Right ventricle myocardium inferior (tissue), 1 donor: ENCODE results near the gene DDX17. TPM values are rescaled to one million over a fixed set of nuclear protein-coding genes. Genes with fewer than 3 reads are reported as not detected.
"Not testable (repeated sequence)": the region's sequence is repeated elsewhere in the genome, so short reads cannot be mapped to it uniquely, and the experiment has no call there.

Experiments
- ATAC-seq: fragments of 200-7000 bp; cut with Tn5 transposase; one replicate; pipeline ENCODE4 v1.9.1; 2020; ENCODE audit warnings: mild to moderate bottlenecking, moderate library complexity
- DNase-seq: peaks from one replicate; pipeline ENCODE4 v3.0.0; 2021; ENCODE audit errors: missing footprints
- intact Hi-C: fragments of 100-400 bp; cut with DNase I; formaldehyde crosslinking; loops from one replicate; pipeline ENCODE4 v1.11.0; 2022
- total RNA-seq: library from RNA; stranded (reverse); fragmentation: NEBNext Ultra II Directional; extraction: Animal tissue kit (Norgen Biotek cat#: 25700); gene quantifications from one replicate; pipeline ENCODE4 v1.2.1, GENCODE V29; 2021
- donor health status: DM: no; HTN: yes; CAD: no; lungs with severe emphysema.

DDX17 gene
- total RNA-seq, 1 donor from 2014 or later: 195 TPM

DNA sequence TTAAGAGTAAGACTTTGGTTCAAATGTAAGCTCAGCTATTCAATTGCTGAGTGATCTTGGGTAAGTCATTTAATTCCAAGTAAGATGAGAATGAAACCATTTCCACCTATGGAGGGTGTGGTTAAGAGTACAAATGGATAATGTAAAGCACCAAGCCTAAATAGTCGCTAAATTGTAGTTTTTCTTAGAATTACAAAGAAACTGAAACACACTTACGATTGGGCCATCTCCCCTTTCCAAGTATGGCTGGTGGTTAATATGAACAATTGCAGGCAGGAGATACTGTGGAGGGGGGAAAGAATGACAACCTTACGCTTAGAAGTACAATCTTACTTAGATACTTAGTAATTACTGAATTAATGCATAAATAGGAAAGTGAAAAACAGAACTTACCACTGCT lies 8.2 kb downstream of the DDX17 start:
- ATAC-seq (no peak), DNase-seq (no peak)
- intact Hi-C loops: no loop called here

DNA sequence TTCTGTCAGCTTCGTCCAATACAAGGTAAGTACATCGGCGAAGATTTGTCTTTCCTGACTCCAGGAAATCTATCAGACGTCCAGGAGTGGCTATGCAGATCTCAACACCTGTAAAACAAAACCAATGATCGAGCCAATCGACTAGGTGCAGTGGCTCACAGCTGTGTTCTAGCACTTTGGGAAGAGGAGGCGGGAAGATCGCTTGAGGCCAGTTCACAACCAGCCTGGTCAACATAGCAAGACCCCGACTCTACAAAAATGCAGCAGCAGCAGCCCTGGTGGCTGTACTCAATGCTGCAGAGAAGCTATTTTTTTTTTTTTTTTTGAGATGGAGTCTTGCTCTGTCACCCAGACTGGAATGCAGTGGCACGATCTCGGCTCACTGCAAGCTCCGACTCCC lies 11.2 kb downstream of the DDX17 start:
- intact Hi-C loops: no loop called here
- no peak for DNase-seq
- ATAC-seq: no peak

DNA sequence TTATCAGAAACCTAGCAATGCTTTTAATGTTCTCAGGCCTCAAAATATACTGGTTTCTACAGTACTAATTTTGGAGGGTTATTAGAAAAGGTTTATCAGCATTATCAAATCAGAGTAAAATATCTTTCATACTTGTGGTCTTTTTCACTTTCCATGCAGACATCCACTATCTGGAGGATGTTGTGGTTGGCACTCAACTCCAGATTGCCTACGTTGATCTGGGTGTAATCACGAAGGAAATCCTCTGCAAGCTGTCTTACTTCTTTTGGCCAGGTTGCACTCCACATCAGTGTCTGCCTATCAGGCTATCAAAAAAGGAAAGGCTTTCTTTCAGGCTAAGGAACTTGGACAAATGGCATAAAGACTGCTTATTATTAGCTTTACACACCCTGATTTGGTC lies 11.6 kb downstream of the DDX17 start:
- intact Hi-C loops: no loop called here
- ATAC-seq (no peak), DNase-seq (no peak)

DNA sequence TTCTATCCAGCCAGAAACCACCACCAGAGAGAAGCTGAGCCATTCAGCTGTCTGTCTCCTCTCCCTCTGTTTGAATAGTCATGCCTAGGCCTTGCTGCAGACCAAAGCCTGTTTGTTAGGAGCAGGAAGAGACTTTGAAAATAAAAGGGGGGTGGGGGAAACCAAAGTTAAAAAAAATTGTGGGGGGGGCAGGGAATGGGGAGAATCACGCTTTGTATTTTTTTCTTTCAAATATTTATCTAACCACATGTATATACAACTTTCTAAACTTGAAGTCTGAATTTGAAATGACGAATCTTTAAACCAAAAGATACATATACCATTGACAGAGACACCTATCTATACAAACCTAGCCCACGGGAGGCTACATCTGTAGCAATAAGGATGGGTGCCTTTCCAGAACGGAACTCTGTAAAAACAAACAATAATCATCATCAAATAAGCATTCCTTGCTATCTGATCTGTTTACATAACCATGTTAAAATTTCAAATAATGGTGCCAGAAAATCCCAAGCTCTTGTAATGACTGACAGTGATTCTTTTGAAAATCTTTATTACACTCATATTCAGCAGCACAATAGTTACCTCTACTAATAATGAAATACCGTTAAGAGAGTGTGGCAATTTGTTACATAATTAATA lies 14.3 kb downstream of the DDX17 start:
- ATAC-seq: no peak
- intact Hi-C loops: no loop called here
- DNase-seq: no peak

DNA sequence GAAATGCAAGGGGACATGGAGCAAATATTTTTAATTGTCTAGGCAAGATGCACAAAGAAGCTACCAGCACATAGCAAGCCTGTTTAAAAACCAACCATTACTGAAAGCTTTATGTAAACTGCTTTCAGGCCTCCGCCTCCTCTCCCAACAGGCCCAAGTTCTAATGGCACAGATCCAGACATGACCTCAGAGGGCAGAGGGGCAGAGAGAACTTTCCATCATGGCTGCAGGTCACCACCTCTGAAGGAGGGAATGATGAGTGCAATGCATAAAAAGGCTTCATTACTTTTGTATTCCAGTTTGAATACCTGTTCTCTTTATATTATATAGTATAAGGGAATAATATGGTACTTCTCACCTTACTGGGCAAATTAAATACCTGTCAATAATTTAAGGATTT lies 15.2 kb downstream of the DDX17 start:
- intact Hi-C loops: no loop called here
- peak; percentile 83 for ATAC-seq
- DNase-seq: no peak

DNA sequence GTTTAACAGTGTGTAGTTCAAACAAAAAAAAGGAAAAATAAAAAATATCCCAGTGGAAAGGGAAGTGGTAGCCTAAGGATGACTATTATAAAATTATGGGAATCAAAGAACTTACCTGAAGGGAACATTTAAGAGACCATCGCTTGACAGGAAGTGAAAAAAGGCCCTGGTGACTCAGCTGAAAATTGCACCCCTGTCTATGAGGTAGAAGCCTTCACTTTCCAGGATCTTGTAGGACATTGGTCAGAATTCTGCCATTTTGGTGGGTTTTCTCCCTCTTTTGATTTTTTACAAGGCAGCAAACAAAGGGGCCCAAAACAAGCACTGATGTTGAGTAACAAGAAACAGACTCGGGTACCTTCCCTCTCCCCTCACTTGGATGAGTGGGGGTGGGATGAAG lies 15.6 kb downstream of the DDX17 start:
- intact Hi-C loops: no loop called here
- no peak for ATAC-seq
- DNase-seq: no peak

DNA sequence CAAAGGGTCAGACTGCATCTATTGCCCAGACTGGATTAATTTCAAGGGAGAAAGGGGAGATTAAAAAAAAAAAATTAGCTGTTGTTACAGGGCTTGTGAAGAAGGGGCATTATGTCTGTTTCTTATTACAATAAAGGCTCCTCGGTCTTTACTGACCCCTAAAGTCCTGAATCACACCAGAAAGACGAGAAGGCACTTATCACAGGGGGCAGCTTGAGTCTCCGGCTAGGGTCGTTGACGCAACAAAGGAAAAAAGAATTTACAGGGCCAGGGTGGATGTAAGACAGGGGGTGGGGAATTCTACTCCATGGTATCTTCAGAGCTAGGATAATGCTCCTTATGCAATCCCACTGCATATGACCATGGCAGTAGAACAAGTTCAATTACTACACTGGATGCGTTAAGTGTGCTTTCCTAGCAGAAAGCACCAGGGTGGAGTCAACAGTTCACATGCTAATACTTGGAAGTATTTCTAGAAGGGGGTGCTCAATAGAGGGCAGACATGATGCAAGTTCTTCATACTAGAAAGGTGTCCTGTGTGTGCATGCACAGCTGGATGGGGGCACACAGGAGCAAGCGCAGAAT lies 16.5 kb downstream of the DDX17 start:
- DNase-seq (no peak), ATAC-seq (no peak)

DNA sequence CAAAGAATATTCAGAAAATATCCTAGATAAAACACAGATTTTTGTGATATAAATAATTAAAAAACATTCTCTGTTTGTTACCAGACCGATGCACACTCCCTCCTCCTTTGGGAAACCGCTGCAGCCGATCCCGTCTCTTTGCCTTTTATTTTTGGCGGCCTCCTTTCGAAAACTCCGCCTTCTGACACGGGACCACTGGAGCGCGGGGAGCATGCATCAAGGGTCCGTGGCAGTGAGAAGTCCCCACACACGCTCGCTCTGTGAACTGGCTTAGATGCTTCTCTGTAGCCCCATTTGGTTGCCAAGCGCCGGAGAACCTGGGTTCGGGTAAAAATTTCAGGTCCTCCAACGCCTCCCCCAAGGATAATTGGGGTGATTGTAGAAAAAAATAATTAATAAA lies 17.0 kb downstream of the DDX17 start:
- no peak for ATAC-seq
- DNase-seq: no peak
- intact Hi-C loops: no loop called here

More for the DNA sequence above, 16.5 kb downstream of the DDX17 start:
- intact Hi-C loops: no loop called here

DNA sequence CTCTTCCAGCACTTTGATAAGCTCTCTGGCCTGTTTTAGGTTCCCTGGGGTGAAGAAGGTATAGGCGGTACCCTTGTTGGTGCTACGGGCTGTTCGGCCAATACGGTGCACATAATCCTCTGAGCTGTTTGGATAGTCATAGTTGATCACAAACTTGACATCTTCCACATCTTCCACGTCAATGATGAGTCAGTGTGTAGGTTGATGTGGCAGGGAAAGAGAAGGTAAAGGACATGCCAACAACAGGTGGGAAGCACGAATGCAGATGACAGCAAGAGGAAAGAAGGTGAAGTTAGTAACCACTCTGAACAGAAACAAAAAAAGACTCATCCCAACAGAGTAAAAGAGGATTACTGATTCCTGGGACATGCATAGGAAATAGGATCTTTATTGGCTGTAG lies 18.2 kb downstream of the DDX17 start:
- no peak for DNase-seq
- ATAC-seq: no peak
- intact Hi-C loops: no loop called here

DNA sequence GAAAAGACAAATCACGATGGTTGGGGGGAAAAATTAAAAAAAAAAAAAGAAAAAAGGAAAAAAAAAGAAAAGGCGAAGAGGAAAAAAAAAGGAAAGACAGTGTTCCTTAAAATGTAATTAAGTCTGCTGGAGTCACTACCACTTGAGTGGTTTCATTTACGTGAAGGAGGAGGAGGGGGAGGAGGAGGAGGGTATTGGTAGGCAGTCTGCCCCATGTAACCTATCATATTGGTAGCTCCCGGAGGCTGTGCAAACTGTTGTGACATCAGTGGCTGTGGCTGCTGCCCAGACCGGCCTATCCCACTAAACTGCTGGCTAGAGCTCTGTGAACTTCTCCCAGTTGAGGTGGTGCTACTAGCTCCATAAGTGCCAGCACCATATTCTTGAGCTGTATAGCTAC lies 20.3 kb downstream of the DDX17 start:
- ATAC-seq: peak; percentile 17
- no peak for DNase-seq
- intact Hi-C loops: no loop called here

DNA sequence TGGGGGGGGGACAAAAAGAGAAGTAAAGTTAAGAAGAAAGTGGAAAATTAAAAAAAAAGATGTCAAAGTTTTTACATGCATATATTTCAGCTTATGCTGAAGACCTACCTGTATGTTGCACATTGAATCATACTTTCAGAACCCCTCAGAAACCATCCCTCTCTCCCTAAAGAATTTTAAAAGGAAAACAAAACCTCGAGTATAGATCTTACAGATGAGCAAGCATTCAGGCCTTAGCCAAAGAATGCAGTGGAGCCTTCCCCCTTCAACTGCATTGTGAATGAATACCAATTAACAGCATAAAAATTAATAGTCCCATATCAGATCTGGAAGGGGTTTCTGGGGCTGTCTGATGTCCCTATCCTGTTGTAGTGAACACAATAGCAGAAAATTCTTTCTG lies 21.9 kb downstream of the DDX17 start:
- DNase-seq: no peak
- ATAC-seq: no peak
- intact Hi-C loops: no loop called here

DNA sequence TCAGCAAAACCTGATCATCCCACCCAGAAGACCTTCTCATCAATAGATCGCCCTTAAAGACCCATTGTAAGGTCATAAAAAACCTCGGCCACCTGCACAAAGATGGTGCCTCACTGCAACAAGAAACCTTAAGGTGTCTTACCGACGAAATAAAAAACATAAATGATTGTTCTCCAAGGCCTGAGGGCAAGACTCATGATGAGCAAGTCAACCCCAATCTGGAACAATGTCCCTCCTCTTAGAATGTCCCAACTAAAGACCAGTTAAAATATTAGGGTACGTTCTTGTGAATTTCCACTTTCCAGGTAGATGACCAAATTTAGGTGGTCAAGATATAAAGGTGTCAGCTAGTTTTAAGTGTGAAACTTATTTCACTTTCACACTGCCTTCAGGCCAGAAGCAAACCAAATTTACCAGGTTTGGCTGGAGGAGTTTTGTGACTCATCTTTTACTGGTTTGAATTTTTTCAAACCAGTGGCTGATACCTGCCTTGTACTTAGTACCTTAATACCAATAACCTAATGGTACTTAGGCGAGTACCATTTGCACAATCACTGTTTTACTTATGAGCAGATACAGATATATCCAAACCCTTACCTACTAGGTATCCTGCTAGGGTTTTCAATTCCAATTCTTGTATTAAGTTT lies 23.3 kb downstream of the DDX17 start:
- ATAC-seq (no peak), DNase-seq (no peak)
- intact Hi-C loops: no loop called here

DNA sequence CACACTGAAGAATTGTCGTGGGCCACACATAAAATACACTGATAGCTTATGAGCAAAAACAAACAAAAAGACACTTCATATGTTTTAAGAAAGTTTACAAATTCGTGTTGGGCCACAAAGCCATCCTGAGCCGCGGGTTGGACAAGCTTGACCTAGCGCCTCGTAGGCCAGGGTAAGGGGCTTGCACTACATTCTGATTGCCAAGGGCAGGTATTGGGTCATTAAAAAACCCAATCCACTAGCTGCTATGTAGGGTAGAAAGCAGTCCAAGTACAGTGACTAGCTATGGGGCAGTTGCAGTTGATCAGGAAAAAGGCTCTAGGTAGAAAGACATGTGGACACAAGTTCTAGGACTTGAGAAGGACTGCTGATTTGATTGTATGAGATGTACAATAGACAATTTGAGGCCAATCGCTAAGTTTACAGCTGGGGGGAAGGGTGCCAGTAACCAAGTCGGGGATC lies 24.2 kb downstream of the DDX17 start:
- DNase-seq: no peak
- intact Hi-C loops: no loop called here
- ATAC-seq: no peak

DNA sequence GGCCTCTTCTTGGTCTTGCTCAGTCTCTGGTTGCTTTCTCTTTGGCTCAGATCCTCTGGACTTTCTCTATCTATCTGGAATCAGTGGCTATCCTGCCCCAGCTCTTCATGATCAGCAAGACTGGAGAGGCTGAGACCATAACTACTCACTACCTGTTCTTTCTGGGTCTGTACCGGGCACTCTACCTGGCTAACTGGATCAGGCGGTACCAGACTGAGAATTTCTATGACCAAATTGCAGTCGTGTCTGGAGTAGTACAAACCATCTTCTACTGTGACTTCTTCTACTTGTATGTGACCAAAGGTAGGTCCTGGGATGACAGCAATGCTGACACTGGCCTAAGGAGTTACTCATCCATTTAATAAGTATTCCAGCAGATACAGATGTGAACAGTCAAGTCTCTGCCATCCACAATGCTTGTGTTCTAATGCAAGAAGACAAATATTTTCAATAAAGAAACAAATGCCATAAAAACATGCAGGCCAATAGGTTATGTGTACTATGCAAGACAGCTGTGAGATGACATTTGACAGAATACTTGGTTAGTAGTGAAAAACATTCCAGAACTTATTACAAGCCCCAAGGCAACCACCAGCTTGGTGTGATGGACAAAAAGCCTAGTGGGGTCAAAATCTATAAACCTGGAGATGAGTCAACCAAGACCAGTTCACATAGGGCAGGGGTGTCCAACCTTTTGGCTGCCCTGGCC lies 24.8 kb downstream of the DDX17 start:
- DNase-seq (no peak), ATAC-seq (no peak)
- intact Hi-C loops: no loop called here

DNA sequence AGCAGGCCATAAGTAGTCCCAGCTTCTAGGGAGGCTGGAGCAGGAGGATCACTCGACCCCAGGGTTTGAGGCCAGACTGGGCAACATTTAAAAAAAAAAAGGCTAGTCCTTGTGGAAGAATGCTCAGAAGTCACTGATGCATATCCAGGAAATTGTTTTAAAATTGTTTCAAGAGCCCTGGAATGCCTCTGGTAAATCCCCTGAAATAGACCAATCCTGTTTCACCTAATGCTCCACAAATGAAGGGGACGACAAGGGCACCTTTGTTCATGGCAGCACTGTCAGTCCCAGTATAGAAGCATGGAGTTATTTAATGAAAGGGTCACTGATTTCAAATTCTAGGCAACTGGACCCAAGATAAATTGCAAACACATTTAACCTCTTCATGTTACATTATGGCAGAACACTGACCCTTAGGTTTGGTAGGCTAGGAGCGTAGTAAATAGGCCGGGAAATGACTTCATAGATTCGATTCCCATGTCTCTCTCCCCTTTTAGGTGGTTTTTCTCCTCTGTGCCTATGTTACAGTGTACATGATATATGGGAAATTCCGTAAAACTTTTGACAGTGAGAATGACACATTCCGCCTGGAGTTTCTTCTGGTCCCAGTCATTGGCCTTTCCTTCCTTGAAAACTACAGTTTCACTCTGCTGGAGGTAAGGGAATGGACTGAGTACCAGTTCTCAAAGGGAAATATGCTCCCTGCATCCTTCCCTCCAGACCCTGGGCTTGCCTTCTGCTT lies 26.8 kb downstream of the DDX17 start:
- ATAC-seq: no peak
- no peak for DNase-seq
- intact Hi-C loops: no loop called here

DNA sequence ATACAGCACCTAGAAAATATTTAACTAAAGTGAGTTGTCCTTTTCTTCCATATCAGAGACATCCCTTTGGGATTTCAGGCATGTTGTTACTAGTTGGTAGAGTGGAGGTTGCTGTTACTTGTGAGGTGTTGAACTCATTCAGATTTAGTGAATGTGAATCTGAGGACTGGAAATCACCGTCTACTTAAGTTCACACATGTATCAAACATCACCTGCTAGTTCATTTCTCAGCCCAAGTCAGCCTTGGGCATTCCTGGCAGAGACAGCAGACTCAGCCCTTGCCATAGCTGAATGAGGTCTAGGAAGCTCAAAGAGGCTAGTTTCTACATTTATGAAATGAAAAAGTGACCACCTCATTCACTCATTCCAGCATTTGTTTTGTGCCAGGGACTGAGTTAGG lies 28.5 kb downstream of the DDX17 start:
- no peak for DNase-seq
- no peak for ATAC-seq
- intact Hi-C loops: no loop called here

DNA sequence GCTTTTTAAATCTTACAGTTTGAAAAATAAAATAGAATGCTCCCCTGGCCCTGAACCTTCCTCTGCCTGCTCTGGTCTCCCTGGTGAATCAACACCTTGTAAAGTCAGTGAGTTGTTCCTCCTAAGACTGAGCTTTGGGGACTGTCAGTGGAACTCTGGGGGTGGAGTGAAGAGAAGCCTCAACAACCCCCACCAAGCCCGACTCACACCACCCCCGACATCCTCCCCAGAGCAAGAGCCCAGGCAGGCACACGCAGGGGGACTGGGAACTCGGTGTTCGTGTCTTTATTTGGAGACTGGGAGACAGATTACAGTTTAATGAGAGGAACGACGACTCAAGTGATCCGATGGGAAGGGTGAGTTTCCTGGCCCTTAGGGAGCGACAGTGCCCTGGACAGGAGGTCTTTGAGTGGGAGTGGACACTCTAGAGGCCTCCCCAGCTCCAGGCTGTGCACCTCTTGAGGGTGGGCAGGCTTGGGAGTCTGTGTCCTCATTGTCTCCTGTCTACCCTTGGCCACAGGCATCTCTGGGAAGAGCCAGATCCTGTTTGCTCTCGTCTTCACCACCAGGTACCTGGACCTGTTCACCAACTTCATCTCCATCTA lies 32.0 kb downstream of the DDX17 start:
- no peak for ATAC-seq
- intact Hi-C loops: no loop called here
- peak; percentile 9 for DNase-seq

DNA sequence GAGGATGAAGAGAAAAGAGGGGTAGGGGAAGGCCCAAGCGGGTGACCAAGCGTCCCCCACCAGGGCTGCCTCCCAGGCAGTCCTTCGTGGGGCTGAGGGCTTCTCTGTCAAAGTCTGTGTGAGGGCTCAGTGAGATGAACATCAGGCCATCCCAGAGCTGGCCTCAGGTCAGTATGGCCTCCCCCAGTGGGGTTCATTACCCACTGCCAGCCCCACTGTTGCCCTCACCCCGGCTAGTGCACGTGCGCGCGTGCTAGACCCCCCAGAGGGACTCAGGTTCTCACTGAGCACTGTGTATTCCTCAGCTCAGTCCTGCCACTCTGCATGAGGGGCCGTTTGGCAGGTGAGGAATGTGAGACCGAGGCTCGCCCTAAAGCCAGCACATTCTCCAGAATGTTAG lies 34.9 kb downstream of the DDX17 start:
- DNase-seq: peak; percentile 30
- ATAC-seq: no peak

DNA sequence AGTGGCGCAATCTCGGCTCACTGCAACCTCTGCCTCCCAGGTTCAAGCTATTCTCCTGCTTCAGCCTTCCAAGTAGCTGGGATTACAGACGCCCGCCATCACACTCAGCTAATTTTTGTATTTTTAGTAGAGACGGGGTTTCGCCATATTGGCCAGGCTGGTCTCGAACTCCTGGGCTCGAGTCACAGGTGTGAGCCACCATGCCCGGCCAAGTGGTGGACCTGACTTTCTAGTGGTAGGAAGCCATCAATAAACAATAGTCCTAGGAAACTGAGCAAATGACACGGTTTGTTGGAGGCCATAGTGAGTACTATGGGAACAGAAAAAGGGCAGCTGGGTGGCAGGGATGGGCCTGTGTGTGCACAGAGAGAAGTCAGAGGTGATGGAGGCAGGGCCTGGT lies 35.9 kb downstream of the DDX17 start:
- intact Hi-C loops, DNase-seq, ATAC-seq: not testable (repeated sequence)

More for the DNA sequence above, 34.9 kb downstream of the DDX17 start:
- intact Hi-C loops: no loop called here
